Measurements from ENCODE around the gene LIPC.

LIPC gene

DNA sequence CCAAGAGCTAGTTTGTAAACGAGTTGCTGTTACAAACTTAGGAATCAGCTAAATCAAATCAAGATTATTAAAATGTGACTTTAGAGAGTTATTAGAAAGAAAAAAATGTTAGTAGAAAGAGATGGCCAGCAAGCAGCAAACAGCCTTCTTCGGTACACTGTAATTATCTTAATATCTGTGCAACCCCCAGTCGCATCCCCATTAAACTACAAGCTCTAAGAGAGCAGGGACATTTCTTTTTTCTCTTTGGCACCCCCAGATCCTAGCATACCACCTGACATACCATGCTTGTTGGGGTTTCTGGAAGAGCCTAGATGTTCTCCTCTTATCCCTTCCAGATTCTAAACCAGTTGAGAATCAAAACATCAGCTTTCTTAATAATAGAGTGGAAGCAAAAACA, 45.1 kb upstream of the LIPC start:
- no peak overlapping the region for H4K91ac ChIP-seq (ENCODE audit: low read depth, low read length, poor library complexity)
- no peaks in the 10 kb centered on the region for H3K27me3 ChIP-seq (ENCODE audit: control insufficient read depth in 3 of 3, insufficient read depth in 3 of 3, low read depth in 1 of 3, low read length in 3 of 3)
- H2BK12ac ChIP-seq (ENCODE audit: low read length) = no peak overlapping the region
- H2BK15ac ChIP-seq (ENCODE audit: low read length) = no peak overlapping the region
- no peak overlapping the region for H3K14ac ChIP-seq (ENCODE audit: low read length)
- H3K18ac ChIP-seq (ENCODE audit: low read length) = no peak overlapping the region
- no peak overlapping the region for H3K23ac ChIP-seq (ENCODE audit: low read depth, low read length, poor library complexity)
- H2AFZ ChIP-seq (ENCODE audit: low read length) = no peak overlapping the region
- no peak for DNase-seq (ENCODE audit: low spot score)
- no peak overlapping the region for H2AK5ac ChIP-seq (ENCODE audit: low read depth, low read length)
- no peak overlapping the region for H3K4me3 ChIP-seq (ENCODE audit: low read length in 2 of 2)
- H3K79me1 ChIP-seq (ENCODE audit: low read depth, low read length) = no peaks in the 10 kb centered on the region
- no peak overlapping the region for H4K8ac ChIP-seq (ENCODE audit: low read depth, low read length)
- peaks cover 0 to 2% of the 10 kb centered on the region in 2 donors for H3K9me3 ChIP-seq (replicated peaks in 1 of 2; ENCODE audit: control insufficient read depth in 2 of 2, insufficient read depth in 1 of 2, low read depth in 1 of 2, low read length in 2 of 2)
- H3K27ac ChIP-seq (replicated peaks; ENCODE audit: low read length) = no peak overlapping the region
- H2BK120ac ChIP-seq (ENCODE audit: low read depth, low read length) = no peak overlapping the region
- no peak overlapping the region for H2BK5ac ChIP-seq (ENCODE audit: low read length)
- H3K4me1 ChIP-seq (ENCODE audit: control insufficient read depth in 2 of 2, insufficient read depth in 1 of 2, low read depth in 1 of 2, low read length in 2 of 2) = peaks cover 10 to 12% of the 10 kb centered on the region in 2 donors
- H3K4me2 ChIP-seq (ENCODE audit: insufficient read depth, low read length, poor library complexity, severe bottlenecking) = no peak overlapping the region
- H3K36me3 ChIP-seq (replicated peaks in 1 of 2; ENCODE audit: control insufficient read depth in 2 of 2, insufficient read depth in 2 of 2, low read length in 2 of 2) = no peaks in the 10 kb centered on the region
- no peak overlapping the region for H3K4ac ChIP-seq (ENCODE audit: low read length)
- no CpG with 5 or more reads among the region's 3 CpGs for WGBS, 2 donors (ENCODE audit: extremely low coverage in 2 of 2, insufficient read length in 2 of 2, insufficient replicate concordance in 1 of 2)
- no peak overlapping the region for H3K9ac ChIP-seq (ENCODE audit: low read depth, low read length, poor library complexity)

- Histone ChIP-seq H2AK5ac (ENCODE audit: low read depth, low read length) (no peak overlapping the region), H2AFZ (ENCODE audit: low read length) (no peak overlapping the region), H3K9ac (ENCODE audit: low read depth, low read length, poor library complexity) (no peak overlapping the region), H3K14ac (ENCODE audit: low read length) (no peak overlapping the region), H3K18ac (ENCODE audit: low read length) (no peak overlapping the region), H3K4ac (ENCODE audit: low read length) (no peak overlapping the region), H3K27ac (replicated peaks; ENCODE audit: low read length) (no peak overlapping the region), H2BK12ac (ENCODE audit: low read length) (no peak overlapping the region), H3K23ac (ENCODE audit: low read depth, low read length, poor library complexity) (no peak overlapping the region), H3K27me3 (ENCODE audit: control insufficient read depth in 3 of 3, insufficient read depth in 3 of 3, low read depth in 1 of 3, low read length in 3 of 3) (no peaks in the 10 kb centered on the region), H4K8ac (ENCODE audit: low read depth, low read length) (no peak overlapping the region), H3K4me3 (ENCODE audit: low read length in 2 of 2) (no peak overlapping the region), H2BK120ac (ENCODE audit: low read depth, low read length) (no peak overlapping the region), H3K4me1 (ENCODE audit: control insufficient read depth in 2 of 2, insufficient read depth in 1 of 2, low read depth in 1 of 2, low read length in 2 of 2) (peaks cover 12 to 13% of the 10 kb centered on the region in 2 donors), H4K91ac (ENCODE audit: low read depth, low read length, poor library complexity) (no peak overlapping the region), H3K79me1 (ENCODE audit: low read depth, low read length) (no peaks in the 10 kb centered on the region), H2BK5ac (ENCODE audit: low read length) (no peak overlapping the region), H3K9me3 (replicated peaks in 1 of 2; ENCODE audit: control insufficient read depth in 2 of 2, insufficient read depth in 1 of 2, low read depth in 1 of 2, low read length in 2 of 2) (peaks cover 0 to 2% of the 10 kb centered on the region in 2 donors), H3K36me3 (replicated peaks in 1 of 2; ENCODE audit: control insufficient read depth in 2 of 2, insufficient read depth in 2 of 2, low read length in 2 of 2) (no peaks in the 10 kb centered on the region), H3K4me2 (ENCODE audit: insufficient read depth, low read length, poor library complexity, severe bottlenecking) (no peak overlapping the region), H2BK15ac (ENCODE audit: low read length) (no peak overlapping the region)
- no peak for DNase-seq (ENCODE audit: low spot score)
- no CpG with 5 or more reads among the region's 2 CpGs for WGBS, 2 donors (ENCODE audit: extremely low coverage in 2 of 2, insufficient read length in 2 of 2, insufficient replicate concordance in 1 of 2)
Measured at GRCh38 chr15:58387130-58387529, 44.7 kb upstream of the LIPC start.

- H3K4me1 ChIP-seq (ENCODE audit: control insufficient read depth in 2 of 2, insufficient read depth in 1 of 2, low read depth in 1 of 2, low read length in 2 of 2) = peaks cover 15 to 17% of the 10 kb centered on the region in 2 donors
- no peak overlapping the region for H2BK15ac ChIP-seq (ENCODE audit: low read length)
- no peak overlapping the region for H3K27ac ChIP-seq (replicated peaks; ENCODE audit: low read length)
- no peak for DNase-seq (ENCODE audit: low spot score)
- H3K4me2 ChIP-seq (ENCODE audit: insufficient read depth, low read length, poor library complexity, severe bottlenecking) = no peak overlapping the region
- no CpG with 5 or more reads among the region's 7 CpGs for WGBS, 2 donors (ENCODE audit: extremely low coverage in 2 of 2, insufficient read length in 2 of 2, insufficient replicate concordance in 1 of 2)
- H3K4ac ChIP-seq (ENCODE audit: low read length) = no peak overlapping the region
- no peaks in the 10 kb centered on the region for H3K27me3 ChIP-seq (ENCODE audit: control insufficient read depth in 3 of 3, insufficient read depth in 3 of 3, low read depth in 1 of 3, low read length in 3 of 3)
- no peak overlapping the region for H3K18ac ChIP-seq (ENCODE audit: low read length)
- no peak overlapping the region for H4K8ac ChIP-seq (ENCODE audit: low read depth, low read length)
- H3K36me3 ChIP-seq (replicated peaks in 1 of 2; ENCODE audit: control insufficient read depth in 2 of 2, insufficient read depth in 2 of 2, low read length in 2 of 2) = no peaks in the 10 kb centered on the region
- H2BK5ac ChIP-seq (ENCODE audit: low read length) = no peak overlapping the region
- H3K14ac ChIP-seq (ENCODE audit: low read length) = no peak overlapping the region
- no peak overlapping the region for H3K4me3 ChIP-seq (ENCODE audit: low read length in 2 of 2)
- H2BK12ac ChIP-seq (ENCODE audit: low read length) = no peak overlapping the region
- H2BK120ac ChIP-seq (ENCODE audit: low read depth, low read length) = no peak overlapping the region
- H2AK5ac ChIP-seq (ENCODE audit: low read depth, low read length) = no peak overlapping the region
- no peak overlapping the region for H3K9ac ChIP-seq (ENCODE audit: low read depth, low read length, poor library complexity)
- H3K23ac ChIP-seq (ENCODE audit: low read depth, low read length, poor library complexity) = no peak overlapping the region
- no peak overlapping the region for H4K91ac ChIP-seq (ENCODE audit: low read depth, low read length, poor library complexity)
- H3K9me3 ChIP-seq (replicated peaks in 1 of 2; ENCODE audit: control insufficient read depth in 2 of 2, insufficient read depth in 1 of 2, low read depth in 1 of 2, low read length in 2 of 2) = peaks cover 0 to 2% of the 10 kb centered on the region in 2 donors
- H3K79me1 ChIP-seq (ENCODE audit: low read depth, low read length) = no peaks in the 10 kb centered on the region
- H2AFZ ChIP-seq (ENCODE audit: low read length) = no peak overlapping the region
Measured at GRCh38 chr15:58388211-58388610, 43.6 kb upstream of the LIPC start.

- Histone ChIP-seq H3K4ac (ENCODE audit: low read length) (no peak overlapping the region), H2AFZ (ENCODE audit: low read length) (no peak overlapping the region), H3K36me3 (replicated peaks in 1 of 2; ENCODE audit: control insufficient read depth in 2 of 2, insufficient read depth in 2 of 2, low read length in 2 of 2) (no peaks in the 10 kb centered on the region), H2BK120ac (ENCODE audit: low read depth, low read length) (no peak overlapping the region), H3K79me1 (ENCODE audit: low read depth, low read length) (no peaks in the 10 kb centered on the region), H3K27me3 (ENCODE audit: control insufficient read depth in 3 of 3, insufficient read depth in 3 of 3, low read depth in 1 of 3, low read length in 3 of 3) (no peaks in the 10 kb centered on the region), H2BK15ac (ENCODE audit: low read length) (no peak overlapping the region), H2BK5ac (ENCODE audit: low read length) (no peak overlapping the region), H3K9me3 (replicated peaks in 1 of 2; ENCODE audit: control insufficient read depth in 2 of 2, insufficient read depth in 1 of 2, low read depth in 1 of 2, low read length in 2 of 2) (no peaks in the 10 kb centered on the region), H3K4me1 (ENCODE audit: control insufficient read depth in 2 of 2, insufficient read depth in 1 of 2, low read depth in 1 of 2, low read length in 2 of 2) (peaks cover 11 to 13% of the 10 kb centered on the region in 2 donors), H3K4me3 (ENCODE audit: low read length in 2 of 2) (no peak overlapping the region), H4K91ac (ENCODE audit: low read depth, low read length, poor library complexity) (no peak overlapping the region), H3K23ac (ENCODE audit: low read depth, low read length, poor library complexity) (no peak overlapping the region), H3K27ac (replicated peaks; ENCODE audit: low read length) (no peak overlapping the region), H2AK5ac (ENCODE audit: low read depth, low read length) (no peak overlapping the region), H3K18ac (ENCODE audit: low read length) (no peak overlapping the region), H4K8ac (ENCODE audit: low read depth, low read length) (no peak overlapping the region), H3K14ac (ENCODE audit: low read length) (no peak overlapping the region), H2BK12ac (ENCODE audit: low read length) (no peak overlapping the region), H3K4me2 (ENCODE audit: insufficient read depth, low read length, poor library complexity, severe bottlenecking) (no peak overlapping the region), H3K9ac (ENCODE audit: low read depth, low read length, poor library complexity) (no peak overlapping the region)
- WGBS, 2 donors (ENCODE audit: extremely low coverage in 2 of 2, insufficient read length in 2 of 2, insufficient replicate concordance in 1 of 2) = no CpG with 5 or more reads among the region's 3 CpGs
- no peak for DNase-seq (ENCODE audit: low spot score)
Measured at GRCh38 chr15:58390118-58390517, 41.7 kb upstream of the LIPC start.

Data from neuronal stem cell (in vitro differentiated cells).